ENCODE measurements around the gene CDC37L1.

DNA sequence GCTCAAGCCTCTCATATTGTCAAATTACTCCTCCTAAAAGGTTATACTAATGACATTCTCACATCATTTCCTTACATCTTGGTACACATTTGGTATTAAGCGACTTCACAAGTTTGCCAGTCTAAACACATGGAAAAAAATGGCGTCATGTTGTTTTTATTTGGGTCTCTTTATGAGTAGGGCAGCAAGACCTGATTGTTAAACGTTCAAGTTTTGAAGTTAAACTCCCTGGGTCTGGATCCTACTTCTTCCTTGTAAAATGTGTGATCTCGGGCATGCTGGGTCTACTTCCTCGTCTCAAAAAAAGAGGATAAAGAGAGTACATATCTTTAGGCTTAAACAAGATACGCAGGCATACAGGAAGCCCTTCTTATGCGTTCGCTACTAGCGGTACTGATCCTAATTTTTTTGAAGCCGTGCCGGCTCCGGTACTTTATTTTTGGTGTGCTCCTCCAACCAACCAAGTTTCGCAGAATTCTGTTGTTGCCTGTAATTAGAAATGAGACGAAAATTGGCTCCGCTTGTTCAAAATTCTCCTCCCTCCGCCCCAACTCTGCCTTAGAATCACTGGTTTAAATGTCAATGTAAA, 596 bp upstream of the CDC37L1 start:
- TF ChIP-seq POLR2AphosphoS5 (IDR thresholded peaks at IDR 0.05; ENCODE audit: insufficient read depth in 1 of 2, low read depth in 1 of 2) (no peak), CTCF (IDR thresholded peaks at IDR 0.05) (no peak)

Measured in vagina (tissue), 2 donors.